HG02588 (cell line): ENCODE results near the gene TMPRSS11F.

Source experiments
- ATAC-seq: cut with Tn5 transposase; IDR thresholded peaks from one replicate; pipeline ENCODE4 v1.9.1; 2021; ENCODE audit warnings: mild to moderate bottlenecking, moderate library complexity; ENCODE audit not compliant: unreplicated experiment

Gene TMPRSS11F

DNA sequence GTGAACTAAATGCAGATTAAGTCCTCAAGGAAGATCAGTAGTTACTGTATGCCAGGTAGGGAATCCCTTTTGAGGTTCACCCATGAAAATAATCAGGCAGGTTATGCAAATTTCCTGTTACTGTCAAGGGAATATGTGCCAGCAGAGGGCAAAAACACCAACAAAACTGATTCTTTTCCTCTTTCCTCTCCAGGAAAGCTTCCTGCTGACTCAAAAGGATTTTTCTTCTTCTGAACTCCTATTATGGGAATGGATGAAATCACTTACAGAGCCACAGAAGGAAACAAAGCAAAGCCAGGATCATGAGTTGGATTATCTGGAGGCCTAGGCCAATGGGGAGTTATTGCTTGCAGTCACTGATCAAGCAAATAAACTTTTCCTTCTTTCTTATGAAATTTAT is 49.7 kb downstream of the TMPRSS11F start:
- ATAC-seq = no peak

DNA sequence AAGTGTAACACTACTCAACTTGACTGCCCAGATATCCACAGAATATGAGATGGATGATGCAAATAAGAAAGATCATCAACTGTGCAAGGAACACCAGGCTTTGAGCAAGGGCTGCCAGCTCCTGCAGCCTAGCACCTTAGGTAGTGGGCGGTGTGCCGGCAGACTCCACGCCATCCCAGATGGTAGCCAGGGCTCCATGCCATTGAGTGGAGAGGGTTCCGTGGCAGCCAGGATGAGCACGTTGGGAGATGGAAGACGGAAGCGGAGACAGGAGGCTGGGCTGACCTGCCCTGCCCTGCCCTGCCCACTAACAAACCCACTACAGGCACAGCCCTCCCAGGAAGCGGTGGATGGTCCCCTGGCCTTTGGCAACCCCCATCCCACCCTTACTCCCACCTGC is 51.9 kb downstream of the TMPRSS11F start:
- no peak for ATAC-seq

DNA sequence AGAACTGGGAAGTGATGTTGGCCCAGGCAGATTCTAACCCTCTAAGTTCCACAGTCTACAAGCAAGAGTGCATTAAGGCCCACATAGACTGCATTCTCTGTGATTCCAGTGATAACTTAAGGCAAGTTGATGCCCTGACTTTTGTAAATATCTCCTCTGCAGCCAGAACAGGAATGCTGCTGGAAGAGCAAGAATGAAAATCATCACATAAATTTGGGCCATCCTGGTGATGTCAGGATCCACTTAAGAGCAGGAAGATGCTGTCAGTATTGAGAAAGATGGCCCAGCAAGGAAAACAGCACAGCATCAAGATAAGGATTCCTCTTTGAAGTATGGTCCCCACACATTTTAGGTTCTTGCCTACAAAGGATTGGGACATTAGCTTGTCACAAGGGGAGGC is 52.4 kb downstream of the TMPRSS11F start:
- ATAC-seq = no peak

DNA sequence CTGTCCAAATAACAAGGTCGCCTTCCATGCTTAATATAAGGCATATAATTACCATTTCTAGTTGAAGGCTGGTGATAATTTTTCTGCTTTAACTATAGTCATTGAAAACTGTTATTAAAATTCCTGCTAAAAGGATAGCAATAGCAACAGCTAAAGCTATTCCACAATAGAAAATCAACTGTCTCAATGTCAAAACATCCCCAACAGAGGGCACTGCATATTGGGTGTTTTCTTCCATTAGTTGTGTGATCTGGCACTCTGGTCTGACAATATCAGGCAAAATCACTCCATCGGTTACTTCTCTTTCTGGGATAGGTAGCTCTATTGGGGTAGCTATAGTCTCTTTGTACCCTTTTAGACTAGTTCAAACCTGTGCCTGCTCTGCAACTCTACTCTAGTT is 53.5 kb downstream of the TMPRSS11F start:
- no peak for ATAC-seq

DNA sequence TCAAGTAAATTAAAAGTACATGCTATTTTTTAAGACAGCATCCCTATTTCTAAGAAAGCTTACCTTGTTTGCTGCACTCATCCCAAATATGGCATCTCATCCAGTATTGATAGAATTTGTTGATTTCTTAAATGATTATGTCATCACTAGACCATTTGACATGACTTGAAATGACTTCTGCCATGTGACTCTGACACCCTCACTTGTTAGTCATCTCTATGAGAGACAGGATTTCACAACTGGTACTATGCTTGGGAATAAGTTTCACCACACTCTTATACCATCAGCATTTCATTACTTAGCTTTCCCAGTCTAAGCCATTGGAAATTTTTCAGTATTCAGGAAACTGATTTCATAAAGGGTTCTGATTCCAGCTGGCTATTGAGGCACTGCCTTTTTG is 55.3 kb downstream of the TMPRSS11F start:
- ATAC-seq = no peak

DNA sequence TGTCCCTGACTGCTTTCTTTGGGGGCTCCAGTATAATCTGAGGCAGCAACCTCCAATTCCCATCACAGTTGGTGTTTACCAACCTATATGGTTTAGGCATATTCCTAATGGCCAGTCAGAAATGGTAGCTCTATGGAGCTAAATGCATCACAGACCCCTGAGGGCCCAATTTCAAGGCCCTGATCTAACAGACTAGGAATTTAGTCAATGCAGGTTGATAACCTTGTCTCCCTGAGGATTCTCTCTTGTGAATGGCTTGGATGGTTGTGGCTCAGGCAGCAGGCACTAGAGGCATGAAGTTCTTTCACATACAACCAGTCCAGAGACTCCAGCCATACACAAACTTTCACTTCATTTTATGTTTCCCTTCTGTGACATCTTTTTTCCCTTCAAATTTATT is 59.4 kb downstream of the TMPRSS11F start:
- no peak for ATAC-seq

DNA sequence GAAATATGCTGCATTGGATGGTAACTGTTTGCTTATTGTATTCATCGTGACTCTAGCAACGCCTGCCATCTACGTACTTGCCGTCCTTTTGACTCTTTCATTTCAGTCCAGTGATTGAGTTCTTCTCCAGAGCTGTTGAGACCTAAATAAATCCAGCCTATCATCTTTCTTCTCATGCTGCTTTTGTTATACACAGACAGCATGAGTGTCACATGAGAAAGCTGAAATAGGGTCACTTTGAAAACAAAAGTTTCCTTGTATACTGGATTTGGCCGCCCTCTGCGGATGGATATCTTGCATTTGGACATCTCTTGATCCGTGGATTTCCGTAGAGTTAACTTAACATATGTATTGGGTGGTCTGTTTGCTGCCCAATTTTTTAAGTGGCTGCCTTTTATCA is 67.2 kb downstream of the TMPRSS11F start:
- no peak for ATAC-seq

DNA sequence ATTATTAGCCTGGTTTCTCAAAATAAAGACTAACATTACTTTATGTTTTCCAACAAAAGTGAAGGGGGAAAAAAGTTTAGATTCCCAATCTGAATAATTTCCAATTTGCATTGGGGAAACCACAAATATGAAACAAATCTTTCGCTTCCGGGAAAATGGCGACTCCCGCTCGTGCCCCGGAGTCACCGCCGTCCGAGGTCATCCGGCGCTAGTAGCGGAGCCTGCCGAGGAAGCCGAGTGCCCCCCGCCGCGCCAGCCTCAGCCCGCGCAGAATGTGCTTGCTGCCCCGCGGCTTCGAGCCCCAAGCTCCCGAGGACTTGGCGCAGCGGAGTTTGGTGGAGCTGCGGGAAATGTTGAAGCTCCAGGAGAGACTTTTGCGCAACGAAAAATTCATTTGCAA is 91.4 kb downstream of the TMPRSS11F start:
- no peak for ATAC-seq

DNA sequence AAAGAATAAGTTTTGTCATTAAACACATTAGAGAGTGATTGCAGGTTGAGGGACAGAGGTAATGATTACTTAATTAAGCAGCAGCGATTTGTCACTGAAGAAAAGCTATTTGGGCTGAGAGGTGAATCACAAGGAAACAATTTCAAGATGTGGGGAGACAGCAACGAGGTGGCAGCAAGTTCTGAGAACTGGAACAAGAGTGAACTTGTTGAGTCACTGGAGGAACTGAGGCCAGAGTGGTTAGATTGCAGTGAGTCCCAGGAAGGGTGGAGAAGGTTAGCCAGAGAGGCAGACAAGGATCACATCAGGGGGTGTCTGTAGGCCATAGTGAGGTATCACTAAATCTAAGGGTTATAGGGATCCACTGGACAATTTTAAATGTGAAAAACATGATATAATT is 108.5 kb downstream of the TMPRSS11F start:
- ATAC-seq = no peak

DNA sequence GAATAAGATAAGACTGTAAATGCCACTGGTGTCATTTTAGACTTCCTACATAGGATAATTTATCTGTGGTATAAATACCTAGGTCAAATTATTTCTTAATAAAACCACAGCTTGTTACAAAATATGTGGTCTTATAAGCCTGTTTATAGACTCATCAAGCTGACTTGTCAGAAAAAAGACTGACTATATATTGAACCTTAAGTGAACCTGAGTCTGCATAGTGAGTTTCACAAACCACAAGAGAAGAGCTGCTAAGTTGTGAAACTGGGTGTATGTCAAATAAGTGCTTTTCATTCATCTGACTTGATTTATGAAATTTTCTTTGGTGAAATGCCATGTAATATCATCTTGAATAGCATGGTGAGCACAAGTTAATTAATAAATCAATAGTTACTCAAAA is 118.0 kb downstream of the TMPRSS11F start:
- no peak for ATAC-seq
